H1 (cell line): ENCODE measurements around the gene CEP70. TPM values are rescaled to one million over a fixed set of nuclear protein-coding genes. Genes with fewer than 3 reads are reported as not detected.

ENCODE experiments used
- CTCF ChIA-PET: fragments of 300-600 bp; sonication (Branson Sonifier 250); formaldehyde crosslinking; loops from one replicate; lab custom pipeline; 2021; ENCODE audit not compliant: partially characterized antibody; lab: Charles Lee
- POLR2A ChIA-PET: fragments of 300-600 bp; sonication (Branson Sonifier 250); formaldehyde crosslinking; loops from one replicate; lab custom pipeline; 2021; ENCODE audit warnings: inconsistent platforms; ENCODE audit not compliant: partially characterized antibody; lab: Charles Lee
- DNase-seq, 2 experiments: peaks; one replicate each; pipeline versions ENCODE4 v3.0.0 to v3.0.0-alpha.2; 2010 to 2022; ENCODE audit warnings: low spot score in 2 of 2, low read depth in 1 of 2, mixed read lengths in 1 of 2
- FAIRE-seq: peaks from 2 replicates; lab custom pipeline; 2011; peaks lifted over from hg19 to GRCh38; lab: Jason Lieb, UNC
- H2AFZ ChIP-seq: 2 replicates; pipeline ENCODE4 v1.8.1; 2012; ENCODE audit warnings: low read length, inconsistent platforms
- H2AK5ac ChIP-seq: 2 replicates; pipeline ENCODE4 v1.6.1; 2013; ENCODE audit warnings: low read depth, low read length
- H2BK120ac ChIP-seq: replicated peaks from 2 replicates; pipeline ENCODE3; 2013; ENCODE audit warnings: low read depth, low read length, inconsistent platforms
- H2BK12ac ChIP-seq: 2 replicates; pipeline ENCODE4 v1.6.1; 2013; ENCODE audit warnings: low read depth, low read length
- H2BK15ac ChIP-seq: 2 replicates; pipeline ENCODE4 v1.6.1; 2013; ENCODE audit warnings: low read length
- H2BK20ac ChIP-seq: 2 replicates; pipeline ENCODE4 v1.6.1; 2013; ENCODE audit warnings: low read length
- H2BK5ac ChIP-seq: 2 replicates; pipeline ENCODE4 v1.6.1; 2013; ENCODE audit warnings: low read depth, low read length
- H3K14ac ChIP-seq: 2 replicates; pipeline ENCODE4 v1.6.1; 2013; ENCODE audit warnings: inconsistent platforms; ENCODE audit not compliant: insufficient read length
- H3K18ac ChIP-seq: 2 replicates; pipeline ENCODE4 v1.6.1; 2013; ENCODE audit warnings: low read length; ENCODE audit errors: extremely low read depth
- H3K23ac ChIP-seq: 2 replicates; pipeline ENCODE4 v1.6.1; 2013; ENCODE audit warnings: inconsistent platforms; ENCODE audit not compliant: insufficient read length
- H3K23me2 ChIP-seq: 2 replicates; pipeline ENCODE4 v1.6.1; 2013; ENCODE audit warnings: low read depth, low read length
- H3K27ac ChIP-seq: 2 replicates; pipeline ENCODE4 v1.6.1; 2011; ENCODE audit warnings: low read depth, low read length, inconsistent platforms
- H3K27me3 ChIP-seq, 4 experiments: replicated peaks in 1 of 4; 1 replicate in 1 of 4; 2 replicates in 3 of 4; pipeline versions ENCODE4 v1.6.1 to v1.8.1; 2011 to 2013; ENCODE audit warnings: low read length in 3 of 4, mild to moderate bottlenecking in 3 of 4, inconsistent platforms in 2 of 4, mixed read lengths in 2 of 4, moderate library complexity in 1 of 4; ENCODE audit not compliant: control insufficient read depth in 3 of 4, insufficient read depth in 3 of 4; ENCODE audit errors: extremely low read depth in 1 of 4
- H3K36me3 ChIP-seq, 4 experiments: 2 replicates each; pipeline versions ENCODE4 v1.6.1 to v1.8.1; 2011 to 2013; ENCODE audit warnings: mild to moderate bottlenecking in 4 of 4, low read length in 3 of 4, moderate library complexity in 2 of 4, control low read depth in 1 of 4, inconsistent platforms in 1 of 4; ENCODE audit not compliant: insufficient read depth in 4 of 4, control insufficient read depth in 2 of 4
- H3K4ac ChIP-seq: replicated peaks from 2 replicates; pipeline ENCODE3; 2013; ENCODE audit warnings: low read length, low read depth, mixed read lengths, inconsistent platforms; ENCODE audit not compliant: insufficient read length
- H3K4me1 ChIP-seq, 4 experiments: replicated peaks in 1 of 4; 1 replicate in 1 of 4; 2 replicates in 3 of 4; pipeline versions ENCODE4 v1.6.1 to v1.8.1; 2011 to 2013; ENCODE audit warnings: low read length in 3 of 4, inconsistent platforms in 2 of 4, mixed read lengths in 1 of 4; ENCODE audit not compliant: insufficient read depth in 4 of 4, control insufficient read depth in 3 of 4
- H3K4me2 ChIP-seq, 2 experiments: 2 replicates each; pipeline versions ENCODE4 v1.6.1 to v1.8.1; 2011 to 2013; ENCODE audit warnings: low read depth in 2 of 2, low read length in 2 of 2, control low read depth in 1 of 2, inconsistent platforms in 1 of 2, mild to moderate bottlenecking in 1 of 2; ENCODE audit not compliant: insufficient read depth in 1 of 2
- H3K4me3 ChIP-seq, 4 experiments: fragments of 200-600, 300-600 bp in 1 of 4; sonication (generic), shearing (Covaris generic), sonication (Bioruptor Twin) in 1 of 4; 2 replicates each; pipeline versions ENCODE4 v1.5.1 to v1.8.1; 2011 to 2016; ENCODE audit warnings: low read length in 4 of 4, low read depth in 3 of 4, control low read depth in 2 of 4, inconsistent platforms in 2 of 4, mild to moderate bottlenecking in 2 of 4, mixed read lengths in 1 of 4, moderate library complexity in 1 of 4; ENCODE audit not compliant: insufficient read depth in 2 of 4; ENCODE audit errors: extremely low read depth in 1 of 4
- H3K56ac ChIP-seq: replicated peaks from 2 replicates; pipeline ENCODE3; 2013; ENCODE audit warnings: low read depth, mild to moderate bottlenecking, mixed read lengths, low read length, inconsistent platforms; ENCODE audit not compliant: insufficient read length
- H3K79me1 ChIP-seq: 2 replicates; pipeline ENCODE4 v1.6.1; 2013; ENCODE audit warnings: low read depth, low read length, control low read depth
- H3K79me2 ChIP-seq, 2 experiments: 2 replicates each; pipeline versions ENCODE4 v1.6.1 to v1.8.1; 2012 to 2013; ENCODE audit warnings: low read length in 2 of 2, mild to moderate bottlenecking in 2 of 2, inconsistent platforms in 1 of 2; ENCODE audit not compliant: insufficient read depth in 2 of 2, control insufficient read depth in 1 of 2
- H3K9ac ChIP-seq, 4 experiments: replicated peaks in 1 of 4; 1 replicate in 1 of 4; 2 replicates in 3 of 4; pipeline versions ENCODE4 v1.6.1 to v1.8.1; 2011 to 2013; ENCODE audit warnings: low read depth in 3 of 4, low read length in 3 of 4, control low read depth in 2 of 4, mild to moderate bottlenecking in 2 of 4, moderate library complexity in 2 of 4, inconsistent platforms in 1 of 4; ENCODE audit errors: extremely low read depth in 1 of 4
- H3K9me3 ChIP-seq, 2 experiments: 2 replicates each; pipeline versions ENCODE4 v1.6.1 to v1.8.1; 2012 to 2013; ENCODE audit warnings: mild to moderate bottlenecking in 2 of 2, moderate library complexity in 2 of 2, control low read depth in 1 of 2, inconsistent platforms in 1 of 2, low read depth in 1 of 2, low read length in 1 of 2, mixed read lengths in 1 of 2; ENCODE audit not compliant: insufficient read depth in 2 of 2
- H4K20me1 ChIP-seq, 2 experiments: replicated peaks in 1 of 2; 2 replicates each; pipeline versions ENCODE3 to v1.8.1; 2011 to 2013; ENCODE audit warnings: inconsistent platforms in 2 of 2, low read length in 2 of 2, mild to moderate bottlenecking in 1 of 2; ENCODE audit not compliant: insufficient read depth in 2 of 2, control insufficient read depth in 1 of 2
- H4K5ac ChIP-seq: 2 replicates; pipeline ENCODE4 v1.6.1; 2013; ENCODE audit warnings: low read length, low read depth, mixed read lengths, inconsistent platforms; ENCODE audit not compliant: insufficient read length
- H4K8ac ChIP-seq: 2 replicates; pipeline ENCODE4 v1.8.0; 2013; ENCODE audit warnings: mild to moderate bottlenecking, moderate library complexity, low read length, inconsistent platforms; ENCODE audit not compliant: insufficient read depth; ENCODE audit errors: extremely low read depth
- H4K91ac ChIP-seq: replicated peaks from 2 replicates; pipeline ENCODE3; 2013; ENCODE audit warnings: low read length, mixed read lengths, inconsistent platforms; ENCODE audit not compliant: insufficient read length
- BACH1 ChIP-seq: IDR thresholded peaks from 2 replicates; pipeline ENCODE4 v1.6.1; 2012; ENCODE audit warnings: low read length, improper control_type of control experiment
- BCL11A ChIP-seq, 2 experiments: IDR thresholded peaks; one replicate each; pipeline ENCODE4 v1.6.1; 2011; ENCODE audit warnings: low read depth in 2 of 2, low read length in 2 of 2, mild to moderate bottlenecking in 2 of 2
- CBX5 ChIP-seq: fragments of 300-800, 300-1000 bp; sonication (generic); IDR thresholded peaks from 2 replicates; pipeline ENCODE4 v1.7.1; 2016; ENCODE audit warnings: antibody characterized with exemption, low read length, low read depth
- CHD1 ChIP-seq: IDR thresholded peaks from 2 replicates; pipeline ENCODE4 v1.6.1; 2012; ENCODE audit warnings: low read depth, low read length, improper control_type of control experiment
- CTCF ChIP-seq, 3 experiments: IDR thresholded peaks; 1 replicate in 2 of 3; 2 replicates in 1 of 3; pipeline versions ENCODE4 v1.5.1 to v1.6.1; 2011; ENCODE audit warnings: low read length in 3 of 3, mild to moderate bottlenecking in 3 of 3, inconsistent platforms in 2 of 3, low read depth in 1 of 3, moderate library complexity in 1 of 3; ENCODE audit not compliant: insufficient read depth in 1 of 3; ENCODE audit errors: control extremely low read depth in 1 of 3
- EZH2 ChIP-seq: fragments of 200-600 bp; sonication (generic); IDR thresholded peaks from 2 replicates; pipeline ENCODE4 v1.7.1; 2012; ENCODE audit warnings: low read depth, mild to moderate bottlenecking, moderate library complexity, low read length, inconsistent platforms; ENCODE audit not compliant: severe bottlenecking
- HDAC2 ChIP-seq, 2 experiments: fragments of 300-600 bp in 1 of 2; sonication (generic) in 1 of 2; IDR thresholded peaks; 2 replicates each; pipeline ENCODE4 v1.6.1; 2011 to 2012; ENCODE audit warnings: low read depth in 2 of 2, low read length in 2 of 2, mild to moderate bottlenecking in 2 of 2, moderate library complexity in 2 of 2, borderline replicate concordance in 1 of 2, inconsistent platforms in 1 of 2
- KDM4A ChIP-seq: IDR thresholded peaks from one replicate; pipeline ENCODE4 v1.7.1; 2012; ENCODE audit warnings: low read depth, mild to moderate bottlenecking, moderate library complexity, low read length, inconsistent platforms; ENCODE audit not compliant: severe bottlenecking
- POU5F1 ChIP-seq: IDR thresholded peaks from 2 replicates; pipeline ENCODE4 v1.6.1; 2011; ENCODE audit warnings: low read depth, mild to moderate bottlenecking, low read length, moderate library complexity
- SIX5 ChIP-seq: IDR thresholded peaks from 2 replicates; pipeline ENCODE4 v1.6.1; 2011; ENCODE audit warnings: mild to moderate bottlenecking, low read depth, low read length
- SP2 ChIP-seq: IDR thresholded peaks from 2 replicates; pipeline ENCODE4 v1.6.1; 2012; ENCODE audit warnings: mild to moderate bottlenecking, low read length, inconsistent platforms
- SRF ChIP-seq: IDR thresholded peaks from 2 replicates; pipeline ENCODE4 v1.6.1; 2011; ENCODE audit warnings: mild to moderate bottlenecking, low read depth, low read length, moderate library complexity
- polyA plus RNA-seq, 7 experiments: library from polyadenylated mRNA; depleted of rRNA in 3 of 7; stranded (reverse) in 5 of 7; unstranded in 2 of 7; fragments of >200 nt in 5 of 7; fragments of 200-250 nt in 2 of 7; gene quantifications; 1 replicate in 5 of 7; 2 replicates in 1 of 7; 4 replicates in 1 of 7; pipeline versions ENCODE4 v1.2.1 to v1.2.3, GENCODE V29; 2011 to 2013; ENCODE audit warnings: missing spikeins in 2 of 7, mixed read lengths in 2 of 7
- total RNA-seq: library from RNA; stranded (reverse); fragmentation: NEBNext Ultra II Directional; extraction: Animal tissue kit (Norgen Biotek cat#: 25700); gene quantifications from 2 replicates; pipeline ENCODE4 v1.2.1, GENCODE V29; 2021

Gene CEP70
- total and polyA plus RNA-seq, 2 of the 8 experiments (the other 6 are each of a cell fraction or from before 2014, with no cell fraction given): 3.9 to 26.2 TPM

- H3K4ac ChIP-seq: no peak overlapping the region
- no peaks in the 10 kb centered on the region for H3K23me2 ChIP-seq
- no peak overlapping the region for H4K5ac ChIP-seq
- H3K18ac ChIP-seq: no peak overlapping the region
- no peaks in the 10 kb centered on the region; a peak in 1 of 4 replicates for H3K9me3 ChIP-seq
- ChIA-PET CTCF (no interaction called here), POLR2A (no interaction called here)
- H2BK120ac ChIP-seq: no peak overlapping the region
- FAIRE-seq (no peak), DNase-seq (no peak)
- no peaks in the 10 kb centered on the region for H4K20me1 ChIP-seq
- H4K91ac ChIP-seq: no peak overlapping the region
- no peaks in the 10 kb centered on the region for H3K4me1 ChIP-seq
- H3K14ac ChIP-seq: no peak overlapping the region
- H3K27ac ChIP-seq: no peak overlapping the region
- no peaks in the 10 kb centered on the region for H3K79me2 ChIP-seq
- TF ChIP-seq EZH2 (no peak), CBX5 (no peak), POU5F1 (no peak), HDAC2 (IDR thresholded peaks at IDR 0.05; ENCODE audit: borderline replicate concordance in 1 of 2, low read depth in 2 of 2, low read length in 2 of 2) (no peak), CTCF (IDR thresholded peaks at IDR 0.05; ENCODE audit: control extremely low read depth in 1 of 3, insufficient read depth in 1 of 3, low read depth in 1 of 3, low read length in 3 of 3) (no peak), CHD1 (no peak), SP2 (no peak), SIX5 (no peak), BCL11A (IDR thresholded peaks at IDR 0.05; ENCODE audit: low read depth in 2 of 2, low read length in 2 of 2) (no peak), BACH1 (no peak), KDM4A (no peak), SRF (no peak)
- TF ChIP-seq, all 59 proteins: peak for 0
- Histone ChIP-seq H2BK15ac (no peak overlapping the region), H3K23ac (no peak overlapping the region), H4K8ac (no peak overlapping the region), H3K56ac (no peak overlapping the region), H3K27me3 (no peaks in the 10 kb centered on the region), H2AK5ac (no peak overlapping the region), H2BK5ac (no peak overlapping the region), H3K36me3 (no peaks in the 10 kb centered on the region), H2BK20ac (no peak overlapping the region), H3K4me2 (no peak overlapping the region), H2AFZ (no peak overlapping the region), H2BK12ac (no peak overlapping the region), H3K4me3 (no peak overlapping the region), H3K9ac (no peak overlapping the region), H3K79me1 (no peaks in the 10 kb centered on the region)
Observed at GRCh38 chr3:138539352-138539751, 54.7 kb downstream of the CEP70 start.
